ENCODE results near the gene RERGL. TPM values are rescaled to one million over a fixed set of nuclear protein-coding genes. Genes with fewer than 3 reads are reported as not detected.
"Not testable (repeated sequence)": the region's sequence is repeated elsewhere in the genome, so short reads cannot be mapped to it uniquely, and the experiment has no call there.

RERGL gene, protein sequence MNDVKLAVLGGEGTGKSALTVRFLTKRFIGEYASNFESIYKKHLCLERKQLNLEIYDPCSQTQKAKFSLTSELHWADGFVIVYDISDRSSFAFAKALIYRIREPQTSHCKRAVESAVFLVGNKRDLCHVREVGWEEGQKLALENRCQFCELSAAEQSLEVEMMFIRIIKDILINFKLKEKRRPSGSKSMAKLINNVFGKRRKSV
- total RNA-seq (2014; rRNA removed; shearing (Covaris generic)) = not detected in 2 replicates

DNA sequence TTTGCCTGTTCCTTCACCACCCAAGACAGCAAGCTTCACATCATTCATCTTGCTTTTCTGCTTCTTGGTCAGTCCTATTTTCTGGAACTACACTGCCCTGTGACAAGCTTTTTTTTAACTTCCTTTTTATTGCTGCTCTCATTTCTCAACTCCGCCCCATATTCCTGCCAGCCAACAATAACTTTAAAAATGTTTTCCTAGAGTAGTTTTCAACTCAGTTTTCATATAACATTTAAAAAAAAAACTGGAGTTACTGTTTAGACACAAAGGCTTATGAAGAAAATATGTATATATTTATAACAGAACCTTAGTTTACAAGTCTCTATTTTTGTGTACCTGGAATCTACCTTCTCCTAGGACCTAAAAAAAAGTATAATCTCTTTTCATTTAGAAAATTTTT is at the start of gene RERGL:
Gene RERGL, minus strand, starts transcription at position 101 of the 400 bp plus-strand sequence. Its CDS starts 53 bp downstream, at position 48.
- DNase-seq (ENCODE audit: low read depth) = no peak

DNA sequence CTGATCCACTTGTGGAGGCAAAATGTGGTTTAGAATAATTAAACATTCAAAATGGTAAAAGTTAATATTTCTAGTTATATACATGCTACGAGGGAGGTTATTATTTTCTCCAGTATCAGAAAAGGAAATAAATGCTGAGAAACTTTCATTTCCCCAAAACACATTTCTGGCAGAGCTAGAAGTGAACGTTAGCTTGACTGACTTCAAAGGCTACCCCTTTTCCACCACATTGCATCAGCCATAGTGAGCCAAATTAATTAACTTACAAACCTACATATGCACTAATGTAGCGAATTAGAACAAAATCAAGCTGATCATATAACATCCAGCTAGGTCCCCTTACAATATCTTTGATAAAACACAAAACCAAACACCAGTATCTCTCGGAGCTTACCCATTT is 49.3 kb upstream of the RERGL start:
- no peak for DNase-seq (ENCODE audit: low read depth)

DNA sequence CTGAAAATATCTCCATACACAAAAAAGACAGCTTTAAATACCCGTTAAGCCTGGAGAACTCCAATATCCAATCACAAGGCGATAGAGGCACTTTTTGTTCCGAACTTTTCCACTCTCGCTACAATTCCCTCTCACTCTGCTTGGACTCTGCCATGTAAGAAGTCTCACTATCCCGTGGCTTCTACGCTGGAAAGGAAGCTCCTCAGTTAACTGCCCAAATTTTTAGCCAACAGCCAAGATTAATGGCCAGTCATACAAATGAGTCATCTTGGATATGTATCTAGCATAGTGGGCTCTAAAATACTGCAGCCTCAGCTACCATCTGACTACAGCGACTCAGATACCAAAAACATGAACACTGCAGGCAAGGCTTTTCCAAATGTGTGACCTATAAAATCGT is 45.5 kb upstream of the RERGL start:
- DNase-seq (ENCODE audit: low read depth) = peak; percentile 40

DNA sequence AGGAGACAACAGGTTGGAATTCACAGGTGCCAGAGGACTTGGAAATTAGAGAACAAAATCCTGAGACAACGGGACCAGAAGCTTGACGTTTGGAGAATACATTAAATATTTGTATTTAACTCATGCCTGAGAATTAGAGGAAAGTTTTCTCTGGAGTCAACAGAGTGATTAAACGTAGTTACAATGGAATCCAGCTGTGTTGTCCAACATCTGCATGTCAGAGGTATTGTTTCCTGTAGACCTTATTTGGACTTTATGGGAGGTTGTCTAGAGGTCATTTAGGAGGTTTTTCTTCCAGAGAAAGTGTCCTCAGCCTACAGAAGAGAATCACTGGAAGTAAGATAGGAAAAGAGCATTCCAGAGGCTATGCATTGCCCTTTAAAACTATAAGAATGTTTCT is 45.1 kb upstream of the RERGL start:
- DNase-seq (ENCODE audit: low read depth) = no peak

DNA sequence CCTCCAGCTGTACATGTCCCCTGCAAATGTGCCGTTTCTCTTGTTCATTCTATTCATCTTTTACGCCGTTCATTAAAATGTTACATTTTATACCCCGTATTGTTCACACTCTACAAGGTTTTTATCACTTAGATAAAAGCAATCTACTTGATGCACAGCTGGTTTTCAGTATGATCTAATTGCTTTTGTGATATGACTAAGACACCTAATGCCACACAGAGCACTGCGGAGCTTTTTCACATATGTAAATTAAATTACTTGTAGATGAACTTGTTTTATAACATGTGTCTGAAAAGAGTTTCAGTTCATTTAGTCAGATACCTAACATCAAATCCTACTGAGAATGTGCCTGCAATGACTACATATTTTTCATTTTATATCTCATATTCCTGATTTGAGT is 40.9 kb upstream of the RERGL start:
- DNase-seq (ENCODE audit: low read depth) = no peak

DNA sequence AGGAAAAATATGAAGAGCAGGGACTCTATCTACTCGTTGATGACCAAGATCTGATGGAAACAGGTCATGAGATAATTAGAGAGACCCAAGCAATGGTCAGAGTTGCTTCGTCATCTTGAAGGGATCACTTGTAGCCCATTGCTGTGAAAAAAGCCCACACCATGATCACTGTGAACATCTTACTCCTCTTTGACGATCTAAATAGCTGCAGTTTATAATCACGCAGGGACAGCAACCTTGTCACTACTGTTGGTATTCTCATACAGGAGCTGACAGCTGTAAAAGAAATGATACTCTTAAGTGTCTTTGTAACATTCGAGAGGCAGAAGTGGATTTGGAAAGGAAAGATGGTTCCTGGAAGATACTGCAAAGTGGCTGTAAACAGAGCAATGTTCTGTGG is 33.7 kb upstream of the RERGL start:
- no peak for DNase-seq (ENCODE audit: low read depth)

DNA sequence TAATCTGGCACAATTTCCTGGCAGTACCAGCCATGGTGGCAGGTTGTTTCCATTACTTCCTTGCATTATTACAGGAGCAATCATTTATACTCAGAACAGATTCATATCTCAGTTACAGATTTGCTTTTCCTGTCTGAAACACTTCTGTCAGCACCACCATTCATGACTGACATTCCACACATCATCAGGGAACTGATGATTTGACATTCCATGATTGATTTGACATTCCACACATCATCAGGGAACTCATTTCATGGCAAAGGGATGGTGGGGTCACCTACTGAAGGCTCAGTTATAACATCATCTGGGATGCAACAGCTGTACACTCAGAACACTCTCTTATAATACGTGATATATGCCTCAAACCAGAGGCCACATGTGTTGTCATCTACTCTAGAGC is 30.9 kb upstream of the RERGL start:
- DNase-seq (ENCODE audit: low read depth) = no peak

DNA sequence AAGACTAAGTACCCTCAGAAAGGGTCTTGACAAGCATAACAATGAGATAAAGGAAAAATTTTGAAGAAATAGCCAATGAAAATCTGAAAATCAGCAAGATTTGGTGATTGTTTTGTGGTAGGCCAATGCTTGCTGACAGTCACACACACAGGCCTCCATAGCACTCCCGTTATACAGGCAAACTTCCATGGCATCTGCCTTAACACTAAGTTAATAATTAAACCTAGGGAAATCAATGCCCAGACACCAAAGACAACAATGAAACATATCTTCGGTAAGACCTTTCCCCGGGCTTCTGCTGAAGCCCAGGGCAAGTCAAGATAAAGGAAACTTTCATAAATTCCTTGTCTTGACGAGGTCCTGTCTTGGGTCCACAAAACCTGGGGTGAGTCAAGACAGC is 18.6 kb upstream of the RERGL start:
- DNase-seq (ENCODE audit: low read depth) = no peak

DNA sequence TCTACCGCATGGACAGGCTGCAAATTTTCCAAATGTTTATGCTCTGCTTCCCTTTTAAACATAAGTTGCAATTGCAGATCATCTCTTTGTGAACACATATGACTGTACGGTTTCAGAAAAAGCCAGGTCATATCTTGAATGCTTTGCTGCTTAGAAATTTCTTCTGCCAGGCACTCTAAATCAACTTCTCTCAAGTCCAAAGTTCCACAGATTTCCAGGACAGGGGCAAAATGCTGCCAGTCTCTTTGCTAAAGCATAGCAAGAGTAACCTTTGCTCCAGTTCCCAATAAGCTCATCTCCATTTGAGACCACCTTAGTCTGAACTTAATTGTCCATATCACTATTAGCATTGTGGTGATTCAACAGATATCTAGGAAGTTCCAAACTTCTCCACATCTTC is 13.6 kb upstream of the RERGL start:
- DNase-seq (ENCODE audit: low read depth) = no peak

DNA sequence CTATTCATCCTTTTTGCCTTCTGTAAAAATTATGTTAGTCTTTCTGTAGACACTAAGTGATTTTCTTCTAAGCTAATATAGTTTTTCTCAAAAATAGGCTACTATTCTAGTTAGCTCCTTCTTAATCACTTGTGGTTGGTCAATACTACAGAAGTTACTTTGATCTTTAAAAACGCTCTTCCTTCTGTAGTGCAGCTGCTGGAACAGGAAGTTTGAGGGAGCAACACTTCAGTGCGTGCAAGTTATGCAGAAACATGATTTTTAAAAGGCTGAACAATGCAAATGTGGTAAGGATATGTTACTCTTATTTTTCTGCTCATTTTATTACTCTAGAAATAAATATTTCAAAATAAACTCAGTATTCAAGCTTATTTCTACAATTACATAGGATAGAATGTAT is 11.1 kb upstream of the RERGL start:
- no peak for DNase-seq (ENCODE audit: low read depth)

DNA sequence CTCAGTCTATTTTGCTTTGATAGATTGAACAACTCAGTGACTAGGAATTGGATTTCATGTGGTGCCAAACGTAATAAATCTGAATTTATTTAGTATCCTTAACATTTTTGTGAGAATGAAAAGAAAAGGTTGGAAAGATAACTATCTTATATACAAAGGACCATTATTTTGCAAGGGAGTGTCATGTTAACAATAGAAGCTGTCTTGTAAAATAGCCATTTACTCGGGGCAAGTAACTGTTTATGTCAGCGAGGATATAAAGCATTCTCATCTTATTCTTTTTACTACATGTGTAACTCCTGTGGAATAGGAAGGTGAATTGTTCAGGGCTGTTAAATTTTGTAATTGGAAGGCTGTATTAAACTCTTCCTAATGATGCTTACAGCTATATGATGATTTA is 5.9 kb downstream of the RERGL start:
- DNase-seq (ENCODE audit: low read depth) = no peak

DNA sequence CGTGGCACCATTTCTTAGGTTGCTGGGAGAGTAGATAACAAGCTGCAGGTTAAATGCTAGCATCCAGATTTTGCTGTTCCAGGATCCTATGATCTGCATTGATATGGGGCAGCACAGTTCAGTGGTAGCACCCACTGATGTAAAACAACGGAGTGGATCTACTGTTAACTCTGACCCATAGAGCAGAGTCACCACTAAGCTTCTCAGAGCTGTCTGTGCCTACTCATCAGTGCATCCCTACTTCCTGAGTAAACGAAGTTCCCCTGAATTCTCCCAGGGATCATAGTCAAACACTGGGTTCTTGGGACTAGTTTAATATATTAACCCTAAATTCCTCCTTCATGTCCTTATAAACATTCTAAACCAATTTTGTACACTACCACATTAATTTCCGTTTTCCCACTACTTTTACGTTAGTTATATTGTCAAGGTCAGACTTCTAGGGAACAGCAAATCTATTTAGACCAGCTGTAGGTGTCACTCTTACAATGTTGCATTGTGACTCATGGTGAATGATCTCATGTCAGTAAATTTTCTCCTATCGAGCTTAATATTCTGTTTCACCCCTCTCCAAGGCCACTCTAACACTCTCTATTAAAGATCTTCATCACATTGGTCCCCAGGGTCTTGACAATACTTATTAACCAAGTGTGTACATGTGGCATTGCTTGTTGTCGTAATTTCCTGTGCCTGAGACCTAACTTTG is 10.3 kb downstream of the RERGL start:
- DNase-seq (ENCODE audit: low read depth) = no peak

DNA sequence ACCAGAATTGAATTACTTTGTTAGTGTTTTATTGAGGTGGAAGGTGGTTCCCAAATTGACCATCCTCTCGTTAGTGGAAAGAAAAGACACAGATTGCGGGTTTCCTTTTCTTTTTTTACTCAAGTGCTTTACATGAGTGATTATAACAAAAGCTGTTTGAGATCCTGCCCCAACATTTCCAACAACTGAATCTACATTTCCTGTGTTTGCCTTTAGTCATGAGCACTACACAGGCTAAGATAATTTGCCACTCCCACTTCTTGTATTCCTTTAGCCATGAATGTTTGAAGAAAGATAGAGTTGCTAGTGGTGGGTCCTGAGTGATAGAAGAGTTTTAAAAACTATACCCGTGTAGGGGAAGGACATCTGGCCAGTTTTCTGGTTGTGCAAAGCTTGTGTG is 16.0 kb downstream of the RERGL start:
- no peak for DNase-seq (ENCODE audit: low read depth)

DNA sequence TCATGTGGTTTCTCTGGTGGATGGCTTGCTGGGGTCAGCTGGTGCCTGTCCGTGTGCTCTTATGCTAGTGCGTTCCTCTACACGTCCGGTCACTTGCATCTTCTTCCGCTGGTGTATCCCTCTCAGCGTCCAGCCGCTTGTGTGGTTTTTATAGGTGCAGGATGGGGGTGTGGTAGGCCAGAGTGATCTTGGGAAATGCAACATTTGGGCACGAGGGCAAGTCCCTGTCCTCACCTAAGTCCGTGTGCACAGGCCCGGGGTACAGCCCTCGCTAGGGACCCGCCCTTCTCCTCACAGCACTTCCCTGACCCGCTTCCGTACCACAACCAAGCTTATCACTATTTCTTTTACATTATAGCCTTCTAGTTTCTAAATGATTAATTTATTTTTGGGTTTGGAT is 17.3 kb downstream of the RERGL start:
- no peak for DNase-seq (ENCODE audit: low read depth)

DNA sequence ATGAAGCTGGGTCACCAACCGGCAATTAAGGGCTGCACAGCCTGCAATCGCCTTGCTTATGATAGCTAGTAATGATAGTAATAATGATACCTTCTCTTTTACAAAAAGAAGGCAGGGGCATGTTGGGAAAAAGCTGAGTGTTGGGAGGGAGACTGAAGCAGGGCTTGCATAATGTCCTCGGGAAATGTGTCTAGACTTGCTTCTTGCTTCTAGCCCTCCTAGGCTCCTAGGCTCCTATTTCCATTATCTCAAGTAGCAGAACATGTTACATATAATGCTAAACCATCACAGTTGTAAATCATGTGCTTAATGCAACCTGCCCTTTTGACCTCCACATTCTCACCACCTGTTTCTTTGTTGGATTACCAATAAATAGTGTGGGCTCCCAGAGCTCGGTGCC is 18.7 kb downstream of the RERGL start:
- no peak for DNase-seq (ENCODE audit: low read depth)

DNA sequence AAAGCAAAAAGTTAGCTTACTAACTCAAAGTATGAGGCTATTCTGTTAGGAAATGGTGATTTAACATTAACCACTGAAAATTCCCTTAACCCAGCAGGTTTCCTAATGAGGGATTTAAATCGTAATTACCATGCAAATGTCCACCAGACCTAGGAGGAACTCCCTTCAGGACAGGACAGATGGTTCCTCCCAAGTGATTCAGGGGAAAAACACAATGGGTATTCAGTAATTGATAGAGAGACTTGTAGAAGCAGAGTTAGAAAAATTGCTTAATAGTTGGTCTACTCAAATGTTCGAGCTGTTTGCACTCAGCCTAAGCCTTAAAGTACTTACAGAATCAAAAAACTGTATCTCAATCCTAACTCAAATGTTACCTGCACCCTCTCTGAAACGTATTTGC is 21.6 kb downstream of the RERGL start:
- no peak for DNase-seq (ENCODE audit: low read depth)

DNA sequence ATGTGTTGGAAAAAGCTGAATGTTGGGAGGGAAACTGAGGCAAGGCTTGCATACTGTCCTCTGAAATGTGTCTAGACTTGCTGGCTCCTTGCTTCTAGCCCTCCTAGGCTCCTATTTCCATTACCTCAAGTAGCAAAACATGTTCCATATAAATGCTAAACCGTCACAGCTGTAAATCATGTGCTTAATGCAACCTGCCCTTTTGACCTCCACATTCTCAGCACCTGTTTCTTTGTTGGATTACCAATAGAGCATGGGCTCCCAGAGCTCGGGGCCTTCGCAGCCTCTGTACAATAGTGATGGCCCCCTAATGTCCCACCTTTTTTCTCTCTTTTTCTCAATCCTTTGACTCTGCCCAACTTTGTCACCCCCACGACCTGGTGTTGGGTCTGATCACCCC is 23.3 kb downstream of the RERGL start:
- no peak for DNase-seq (ENCODE audit: low read depth)

DNA sequence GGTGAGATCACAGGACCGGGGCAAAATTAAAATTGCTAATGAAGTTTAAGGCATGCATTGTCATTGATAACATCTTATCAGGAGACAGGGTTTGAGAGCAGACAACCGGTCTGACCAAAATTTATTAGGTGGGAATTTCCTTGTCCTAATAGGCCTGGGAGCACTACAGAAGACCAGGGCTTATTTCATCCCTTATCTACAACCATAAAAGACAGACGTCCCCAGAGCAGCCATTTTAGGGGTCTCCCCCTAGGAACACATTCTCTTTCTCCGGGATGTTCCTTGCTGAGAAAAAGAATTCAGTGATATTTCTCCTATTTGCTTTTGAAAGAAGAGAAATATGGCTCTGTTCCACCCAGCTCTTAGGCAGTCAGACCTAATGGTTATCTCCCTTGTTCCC is 27.1 kb downstream of the RERGL start:
- not testable (repeated sequence) for DNase-seq (ENCODE audit: low read depth)

DNA sequence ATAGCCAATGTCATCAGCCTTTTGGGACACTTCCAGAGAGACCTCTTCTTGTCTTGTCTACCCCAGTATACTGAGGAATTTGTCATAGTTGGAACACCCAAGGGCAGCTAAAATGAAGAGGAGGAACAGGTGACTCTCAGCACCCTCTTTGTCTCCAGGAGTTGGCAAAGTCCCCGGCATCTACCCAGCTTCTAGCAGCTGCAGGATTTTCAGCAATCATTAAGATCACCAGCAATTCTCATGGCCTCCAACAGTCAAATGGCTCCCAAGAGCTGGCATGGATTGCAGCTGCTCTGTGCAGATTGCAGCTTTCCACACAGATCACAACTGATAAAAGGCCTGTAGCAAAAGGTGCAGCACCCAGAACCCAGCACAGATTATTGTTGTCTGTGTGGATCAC is 32.9 kb downstream of the RERGL start:
- DNase-seq (ENCODE audit: low read depth) = no peak

DNA sequence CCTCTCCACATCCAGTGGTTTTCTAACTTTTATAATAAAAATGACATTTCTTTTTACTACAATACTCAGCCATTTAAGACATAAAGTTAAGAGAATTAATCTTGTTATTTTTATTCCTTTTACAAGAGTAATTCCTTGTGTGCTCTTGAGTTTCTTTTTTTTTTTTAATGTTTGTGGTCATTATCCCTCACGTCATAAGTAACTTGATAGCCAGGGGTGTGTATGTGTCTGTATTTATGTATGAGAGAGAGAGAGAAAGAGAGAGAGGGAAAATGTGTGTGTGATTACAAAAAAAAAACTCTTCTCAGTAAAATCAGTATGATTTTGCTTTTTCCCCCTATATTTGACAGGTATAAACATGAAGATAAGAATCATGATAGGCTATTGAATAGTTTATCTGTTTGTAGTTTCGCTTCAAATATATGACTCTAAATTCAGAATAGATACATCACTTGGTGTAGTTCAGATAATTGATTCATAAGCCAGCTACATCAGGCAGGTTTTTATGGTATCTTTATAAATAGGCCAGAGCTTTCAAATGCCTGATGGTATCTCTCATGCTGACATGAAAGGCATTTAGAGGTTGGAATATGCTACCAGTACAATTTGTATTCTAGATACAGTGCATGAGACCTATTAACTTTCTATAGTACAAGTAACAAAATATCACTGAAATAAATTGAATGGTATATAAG is 34.9 kb downstream of the RERGL start:
- peak; percentile 6 for DNase-seq (ENCODE audit: low read depth)

DNA sequence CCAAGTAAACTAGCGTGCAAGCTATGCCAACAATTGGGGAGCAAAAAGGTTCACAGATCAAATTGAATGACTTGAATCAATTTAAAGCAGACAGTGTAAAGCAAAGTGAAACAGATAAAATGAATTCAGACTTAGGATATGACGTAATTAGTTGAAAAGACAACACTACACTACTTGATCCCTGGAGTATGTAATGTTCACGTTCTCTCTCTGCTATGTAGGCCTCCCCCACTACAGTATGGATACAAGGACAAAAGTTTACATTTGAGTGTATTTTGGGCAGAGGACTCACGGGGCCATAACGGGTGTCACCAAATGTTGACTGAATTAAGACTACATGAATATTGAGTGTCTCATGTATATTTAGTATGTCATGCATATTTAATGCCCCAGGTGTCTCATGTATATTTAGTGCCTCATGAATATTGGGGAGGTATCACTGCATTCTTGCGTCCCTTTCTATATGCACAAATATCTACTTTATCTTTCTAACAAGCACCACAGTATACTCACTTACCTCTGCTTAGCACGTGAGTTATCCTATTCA is 44.5 kb downstream of the RERGL start:
- DNase-seq (ENCODE audit: low read depth) = peak; percentile 6

DNA sequence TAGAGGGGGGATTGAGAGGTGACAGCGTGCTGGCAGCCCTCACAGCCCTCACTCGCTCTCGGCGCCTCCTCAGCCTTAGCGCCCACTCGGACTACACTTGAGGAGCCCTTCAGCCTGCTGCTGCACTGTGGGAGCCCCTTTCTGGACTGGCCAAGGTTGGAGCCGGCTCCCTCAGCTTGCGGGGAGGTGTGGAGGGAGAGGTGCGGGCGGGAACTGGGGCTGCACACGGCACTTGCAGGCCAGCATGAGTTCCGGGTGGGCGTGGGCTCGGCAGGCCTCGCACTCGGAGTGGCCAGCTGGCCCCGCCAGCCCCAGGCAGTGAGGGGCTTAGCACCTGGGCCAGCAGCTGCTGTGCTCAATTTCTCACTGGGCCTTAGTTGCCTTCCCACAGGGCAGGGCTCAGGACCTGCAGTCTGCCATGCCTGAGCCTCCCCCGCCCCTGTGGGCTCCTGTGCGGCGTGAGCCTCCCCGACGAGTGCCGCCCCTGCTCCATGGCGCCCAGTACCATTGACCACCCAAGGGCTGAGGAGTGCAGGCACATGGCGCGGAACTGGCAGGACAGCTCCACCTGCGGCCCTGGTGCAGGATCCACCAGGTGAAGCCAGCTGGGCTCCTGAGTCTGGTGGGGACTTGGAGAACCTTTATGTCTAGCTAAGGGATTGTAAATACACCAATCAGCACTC is 49.8 kb downstream of the RERGL start:
- not testable (repeated sequence) for DNase-seq (ENCODE audit: low read depth)
